RPMI7951 (cell line): ENCODE results near the gene NEAT1. TPM values are rescaled to one million over a fixed set of nuclear protein-coding genes. Genes with fewer than 3 reads are reported as not detected.
"Not testable (repeated sequence)": the region's sequence is repeated elsewhere in the genome, so short reads cannot be mapped to it uniquely, and the experiment has no call there.

Source experiments
- DNase-seq: peaks from one replicate; pipeline ENCODE4 v3.0.0-alpha.2; 2012; ENCODE audit warnings: low read depth
- total RNA-seq: library from RNA; depleted of rRNA; stranded (reverse); fragments of >200 nt; shearing (Covaris generic); gene quantifications from 2 replicates; pipeline ENCODE4 v1.2.3, GENCODE V29; 2014

NEAT1 gene
- total RNA-seq, 1 experiment from 2014 or later: 4.7 TPM

- DNase-seq: no peak
Observed at GRCh38 chr11:65448418-65449105, 26.0 kb downstream of the NEAT1 start.

- not testable (repeated sequence) for DNase-seq
Observed at GRCh38 chr11:65451301-65451700, 28.7 kb downstream of the NEAT1 start.

GRCh38 chr11:65452259-65452658 is 29.7 kb downstream of the NEAT1 start:
- not testable (repeated sequence) for DNase-seq

GRCh38 chr11:65452806-65453490 is 30.4 kb downstream of the NEAT1 start:
- peak; percentile 67 for DNase-seq

- no peak for DNase-seq
Observed at GRCh38 chr11:65454311-65454695, 31.7 kb downstream of the NEAT1 start.

- DNase-seq: peak; percentile 92
Observed at GRCh38 chr11:65454696-65455456, 32.3 kb downstream of the NEAT1 start.

GRCh38 chr11:65456418-65456817 is 33.8 kb downstream of the NEAT1 start:
- no peak for DNase-seq

GRCh38 chr11:65459552-65459951 is 37.0 kb downstream of the NEAT1 start:
- DNase-seq: no peak

- DNase-seq: not testable (repeated sequence)
Observed at GRCh38 chr11:65465471-65465870, 42.9 kb downstream of the NEAT1 start.

- not testable (repeated sequence) for DNase-seq
Observed at GRCh38 chr11:65467306-65467705, 44.7 kb downstream of the NEAT1 start.

- DNase-seq: no peak
Observed at GRCh38 chr11:65468874-65469333, 46.3 kb downstream of the NEAT1 start.

GRCh38 chr11:65470433-65471049 is 47.9 kb downstream of the NEAT1 start:
- DNase-seq: no peak

- peak; percentile 73 for DNase-seq
Observed at GRCh38 chr11:65471447-65471891, 48.9 kb downstream of the NEAT1 start.

GRCh38 chr11:65472588-65473277 is 50.1 kb downstream of the NEAT1 start:
- not testable (repeated sequence) for DNase-seq

- DNase-seq: no peak
Observed at GRCh38 chr11:65473278-65473860, 50.8 kb downstream of the NEAT1 start.

- no peak for DNase-seq
Observed at GRCh38 chr11:65474864-65475263, 52.3 kb downstream of the NEAT1 start.

GRCh38 chr11:65476632-65477148 is 54.1 kb downstream of the NEAT1 start:
- no peak for DNase-seq

GRCh38 chr11:65477149-65477965 is 54.8 kb downstream of the NEAT1 start:
- peak; percentile 96 for DNase-seq

GRCh38 chr11:65478388-65479183 is 56.0 kb downstream of the NEAT1 start:
- no peak for DNase-seq
